HFFc6 (cell line): ENCODE measurements around the gene CLEC16A. TPM values are rescaled to one million over a fixed set of nuclear protein-coding genes. Genes with fewer than 3 reads are reported as not detected.

Experiments used
- DNase-seq: peaks from one replicate; pipeline ENCODE4 v3.0.0-alpha.2; 2018
- H3K27ac Mint-ChIP-seq: 2 replicates; pipeline ENCODE4 v1.8.0; 2020; ENCODE audit warnings: mild to moderate bottlenecking, mixed read lengths
- H3K27me3 Mint-ChIP-seq: 2 replicates; pipeline ENCODE4 v1.8.0; 2021; ENCODE audit warnings: mild to moderate bottlenecking, moderate library complexity, mixed read lengths; ENCODE audit not compliant: insufficient read depth
- H3K36me3 Mint-ChIP-seq: 2 replicates; pipeline ENCODE4 v1.8.0; 2021; ENCODE audit warnings: low read depth, mixed read lengths
- H3K4me1 Mint-ChIP-seq: 2 replicates; pipeline ENCODE4 v1.8.0; 2020; ENCODE audit warnings: low read depth, mixed read lengths
- H3K4me3 Mint-ChIP-seq: 2 replicates; pipeline ENCODE4 v1.8.0; 2020; ENCODE audit warnings: mild to moderate bottlenecking, moderate library complexity, mixed read lengths
- H3K9me3 Mint-ChIP-seq: 2 replicates; pipeline ENCODE4 v1.8.0; 2020; ENCODE audit warnings: mild to moderate bottlenecking, mixed read lengths
- CTCF ChIP-seq: fragments of 200-600 bp; sonication (generic); IDR thresholded peaks from 2 replicates; pipeline ENCODE4 v1.5.0; 2021; ENCODE audit warnings: antibody characterized with exemption, mild to moderate bottlenecking
- total RNA-seq, 6 experiments: library from RNA; stranded (reverse); fragmentation: NEBNext Ultra II Directional; extraction: Animal tissue kit (Norgen Biotek cat#: 25700); gene quantifications; 2 replicates in 1 of 6; 3 replicates in 5 of 6; pipeline ENCODE4 v1.2.3, GENCODE V29; 2021

Gene CLEC16A
- total RNA-seq, 6 experiments from 2014 or later, result 19.4 to 23.2 (median 21.2) TPM

DNA sequence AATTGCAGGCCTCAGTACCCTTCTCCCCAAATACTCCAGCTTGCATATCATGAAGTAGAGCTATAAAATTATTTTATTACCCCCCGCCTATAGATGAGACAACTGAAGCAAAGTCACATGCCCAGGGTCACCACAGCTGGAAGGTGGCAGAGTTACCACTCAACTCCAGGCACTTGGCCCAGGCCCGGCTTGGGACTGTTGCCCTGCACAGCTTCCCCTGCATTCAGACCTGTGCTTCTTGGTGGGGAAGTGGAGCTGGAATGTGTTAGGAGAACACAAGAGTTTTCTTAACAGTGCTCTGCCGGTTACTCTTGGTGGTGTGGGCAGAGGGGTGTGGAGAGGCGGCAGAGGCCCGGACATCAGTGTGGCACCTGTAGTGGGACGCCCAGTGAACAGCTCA is 162.4 kb downstream of the CLEC16A start:
- Mint-ChIP-seq H3K4me1 (peaks cover 73% of the 10 kb centered on the region), H3K9me3 (peaks cover 8% of the 10 kb centered on the region; the same call in 1 of the 2 replicates), H3K27ac (peak overlapping the region; percentile 11; the same call in 1 of the 2 replicates), H3K36me3 (peaks cover 10% of the 10 kb centered on the region), H3K27me3 (no peaks in the 10 kb centered on the region), H3K4me3 (no peak overlapping the region)
- no peak for TF ChIP-seq CTCF
- DNase-seq, result no peak

- DNase-seq, result peak; percentile 63
- TF ChIP-seq CTCF, result no peak
- H3K4me1 Mint-ChIP-seq, result peaks cover 61% of the 10 kb centered on the region
- peaks cover 13% of the 10 kb centered on the region for H3K36me3 Mint-ChIP-seq
- H3K4me3 Mint-ChIP-seq, result peak overlapping the region; percentile 42; the same call in 1 of the 2 replicates
- peaks cover 8% of the 10 kb centered on the region; the same call in 1 of the 2 replicates for H3K9me3 Mint-ChIP-seq
- H3K27me3 Mint-ChIP-seq, result no peaks in the 10 kb centered on the region
- H3K27ac Mint-ChIP-seq, result peak overlapping the region; percentile 76
These were observed 163.6 kb downstream of the CLEC16A start for GRCh38 chr16:11107780-11108465.

GRCh38 chr16:11108466-11108805 is 164.1 kb downstream of the CLEC16A start:
- peaks cover 13% of the 10 kb centered on the region for H3K36me3 Mint-ChIP-seq
- no peak for TF ChIP-seq CTCF
- H3K27me3 Mint-ChIP-seq, result no peaks in the 10 kb centered on the region
- H3K9me3 Mint-ChIP-seq, result peaks cover 8% of the 10 kb centered on the region; the same call in 1 of the 2 replicates
- peaks cover 61% of the 10 kb centered on the region for H3K4me1 Mint-ChIP-seq
- no peak for DNase-seq
- H3K27ac Mint-ChIP-seq, result peak overlapping the region; percentile 76
- H3K4me3 Mint-ChIP-seq, result no peak overlapping the region

DNA sequence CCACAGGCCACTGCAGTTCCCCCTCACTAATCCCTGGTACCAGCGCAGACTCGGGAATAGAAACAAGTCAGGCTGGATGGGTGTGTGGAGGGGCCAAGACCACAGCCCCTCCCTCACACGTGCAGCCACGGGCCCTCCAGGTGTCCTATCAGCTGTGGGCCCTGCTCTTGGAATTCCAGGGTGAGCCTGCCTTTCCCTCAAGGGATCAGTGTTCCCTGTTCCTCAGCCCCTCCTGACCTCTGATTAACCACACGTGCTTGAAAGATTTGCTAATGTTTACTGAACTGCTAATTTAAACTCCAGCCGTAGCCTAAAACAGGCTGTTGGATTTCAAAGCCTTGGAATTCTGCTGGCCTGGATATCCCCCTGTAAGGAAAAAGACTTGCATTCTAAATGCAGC is 165.2 kb downstream of the CLEC16A start:
- Mint-ChIP-seq H3K4me3 (peak overlapping the region; percentile 8; the same call in 1 of the 2 replicates), H3K4me1 (peaks cover 49% of the 10 kb centered on the region), H3K27me3 (no peaks in the 10 kb centered on the region), H3K36me3 (peaks cover 13% of the 10 kb centered on the region), H3K9me3 (peaks cover 8% of the 10 kb centered on the region; the same call in 1 of the 2 replicates), H3K27ac (peak overlapping the region; percentile 40; the same call in 1 of the 2 replicates)
- no peak for DNase-seq
- no peak for TF ChIP-seq CTCF

DNA sequence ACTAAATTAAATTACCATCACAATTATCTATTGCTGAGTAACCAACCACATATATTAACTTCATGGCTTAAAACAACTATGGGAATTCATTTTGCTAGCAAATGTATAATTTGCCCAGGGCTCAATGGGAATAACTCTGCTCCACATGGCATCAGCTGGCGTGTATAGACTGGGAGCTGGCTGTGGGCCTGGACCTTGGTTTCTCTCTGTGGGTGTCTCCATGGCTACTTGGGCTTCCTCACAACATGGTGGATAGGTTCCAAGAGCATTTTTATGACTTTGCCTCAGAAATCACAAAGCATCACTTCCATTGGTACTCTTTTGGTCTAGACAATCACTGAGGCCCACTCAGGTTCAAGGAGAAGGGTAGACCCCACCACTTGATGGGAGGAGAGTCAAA is 166.8 kb downstream of the CLEC16A start:
- peaks cover 19% of the 10 kb centered on the region for H3K36me3 Mint-ChIP-seq
- H3K27ac Mint-ChIP-seq, result no peak overlapping the region
- TF ChIP-seq CTCF, result no peak
- DNase-seq, result no peak
- no peaks in the 10 kb centered on the region for H3K27me3 Mint-ChIP-seq
- peaks cover 42% of the 10 kb centered on the region for H3K4me1 Mint-ChIP-seq
- no peak overlapping the region for H3K4me3 Mint-ChIP-seq
- H3K9me3 Mint-ChIP-seq, result peaks cover 8% of the 10 kb centered on the region; the same call in 1 of the 2 replicates
